Stimulated activated CD8-positive, alpha-beta memory T cell treated with anti-CD3 and anti-CD28 coated beads, Interleukin-2, amount 100 ng/mL, for 1 hour (primary cell): Measurements from ENCODE around the gene EVI2B.
"Not testable (repeated sequence)": the region's sequence is repeated elsewhere in the genome, so short reads cannot be mapped to it uniquely, and the experiment has no call there.

Experiments used
- DNase-seq, 2 donors: peaks; one replicate each; pipeline ENCODE4 v3.0.0-alpha.2; 2020; ENCODE audit warnings: low read depth in 2 of 2

Gene EVI2B

GRCh38 chr17:31269578-31269983, 44.3 kb downstream of the EVI2B start:
- no peak for DNase-seq

GRCh38 chr17:31269036-31269577, 44.7 kb downstream of the EVI2B start:
- DNase-seq = no peak

GRCh38 chr17:31266042-31266441, 47.8 kb downstream of the EVI2B start:
- no peak for DNase-seq

- DNase-seq = not testable (repeated sequence)
These were observed 50.9 kb downstream of the EVI2B start for GRCh38 chr17:31262923-31263322.

GRCh38 chr17:31261601-31262000, 52.3 kb downstream of the EVI2B start:
- DNase-seq = no peak

DNA sequence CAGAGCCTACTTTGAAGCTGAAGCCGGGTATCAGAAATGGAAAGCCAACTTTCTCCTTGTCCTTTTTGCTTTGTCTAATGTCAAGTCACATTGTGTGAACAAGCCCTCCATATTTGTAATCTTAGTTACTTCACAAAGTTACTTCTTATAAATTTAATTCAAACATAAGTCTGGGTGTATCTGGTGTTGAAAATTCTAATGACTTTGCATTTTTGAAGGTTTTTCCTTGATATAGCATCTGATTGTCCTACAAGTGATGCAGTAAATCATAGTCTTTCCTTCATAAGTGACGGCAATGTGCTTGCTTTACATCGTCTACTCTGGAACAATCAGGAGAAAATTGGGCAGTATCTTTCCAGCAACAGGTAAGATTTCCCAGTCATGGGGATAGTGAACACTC, 53.7 kb downstream of the EVI2B start:
- no peak for DNase-seq

DNA sequence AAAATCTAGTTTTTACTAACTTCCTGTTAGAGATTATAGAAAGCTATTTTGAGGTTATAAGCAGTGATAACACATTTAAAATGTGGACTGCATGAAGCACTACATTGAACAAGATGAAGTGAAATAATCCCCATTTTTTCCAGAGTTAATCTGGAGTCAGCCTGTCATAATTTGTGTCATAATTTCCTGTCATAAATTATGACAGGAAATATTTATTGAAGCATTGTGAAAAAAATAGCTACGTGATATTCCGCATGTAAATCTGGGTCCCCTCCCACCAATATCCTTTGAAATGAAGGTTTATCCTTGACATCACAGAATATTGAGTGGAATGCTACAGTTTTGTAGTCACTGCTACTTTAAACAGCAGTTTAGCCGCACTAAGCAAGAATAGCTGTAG, 56.9 kb downstream of the EVI2B start:
- no peak for DNase-seq

DNA sequence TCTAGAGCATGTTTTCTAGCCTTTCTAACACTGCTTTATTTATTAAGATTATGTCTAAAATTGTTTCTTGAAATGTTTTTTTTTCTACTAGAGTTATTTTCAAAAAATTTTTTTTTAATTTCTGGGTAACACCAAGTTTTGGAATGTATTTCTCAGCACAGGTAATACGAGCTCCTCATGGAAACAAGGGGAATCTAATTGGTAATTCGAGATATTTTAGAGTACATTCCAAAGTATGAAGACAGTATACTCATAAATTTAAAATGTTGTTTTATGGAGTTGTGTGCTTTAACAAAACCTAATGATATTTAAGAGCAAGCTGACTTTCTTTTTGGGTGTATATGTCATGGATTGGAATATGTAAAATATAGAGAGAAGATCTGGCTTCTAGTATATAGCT, 59.2 kb downstream of the EVI2B start:
- no peak for DNase-seq
